Stromal cell of bone marrow (primary cell): Measurements from ENCODE around the gene HSP90B1.
A peak's percentile ranks its signal among the peaks of the same experiment; 100 is the strongest.

Experiments used
- DNase-seq: peaks from one replicate; pipeline ENCODE4 v3.0.0-alpha.2; 2012; ENCODE audit warnings: low read depth

The HSP90B1 gene

GRCh38 chr12:103929784-103930033, 501 bp upstream of the HSP90B1 start:
- DNase-seq, result no peak

- no peak for DNase-seq
These were observed 851 bp downstream of the HSP90B1 start for GRCh38 chr12:103930787-103931735.

- DNase-seq, result no peak
These were observed 3.0 kb downstream of the HSP90B1 start for GRCh38 chr12:103933237-103933636.

- DNase-seq, result no peak
These were observed 6.5 kb downstream of the HSP90B1 start for GRCh38 chr12:103936679-103937078.

- DNase-seq, result no peak
These were observed 14.8 kb downstream of the HSP90B1 start for GRCh38 chr12:103944964-103945363.

GRCh38 chr12:103947871-103948555, 17.8 kb downstream of the HSP90B1 start:
- no peak for DNase-seq

GRCh38 chr12:103948746-103949406, 18.7 kb downstream of the HSP90B1 start:
- DNase-seq, result no peak

GRCh38 chr12:103952497-103952896, 22.3 kb downstream of the HSP90B1 start:
- no peak for DNase-seq

- no peak for DNase-seq
These were observed 25.8 kb downstream of the HSP90B1 start for GRCh38 chr12:103955811-103956508.

GRCh38 chr12:103956509-103957027, 26.4 kb downstream of the HSP90B1 start:
- DNase-seq, result no peak

- DNase-seq, result no peak
These were observed 27.7 kb downstream of the HSP90B1 start for GRCh38 chr12:103957865-103958388.

- DNase-seq, result no peak
These were observed 28.4 kb downstream of the HSP90B1 start for GRCh38 chr12:103958621-103959020.

GRCh38 chr12:103960616-103961227, 30.5 kb downstream of the HSP90B1 start:
- no peak for DNase-seq

- no peak for DNase-seq
These were observed 32.3 kb downstream of the HSP90B1 start for GRCh38 chr12:103962493-103962892.

GRCh38 chr12:103964805-103965204, 34.6 kb downstream of the HSP90B1 start:
- DNase-seq, result no peak

- DNase-seq, result no peak
These were observed 35.0 kb downstream of the HSP90B1 start for GRCh38 chr12:103965255-103965589.

- DNase-seq, result peak; percentile 98
These were observed 35.6 kb downstream of the HSP90B1 start, which contains the start of gene TDG for GRCh38 chr12:103965590-103966504. Gene TDG, plus strand, starts transcription at chr12:103965872. Its CDS starts 166 bp downstream, at chr12:103966038.

GRCh38 chr12:103966736-103967135, 36.5 kb downstream of the HSP90B1 start:
- DNase-seq, result no peak

GRCh38 chr12:103969391-103969790, 39.2 kb downstream of the HSP90B1 start:
- no peak for DNase-seq

- no peak for DNase-seq
These were observed 43.7 kb downstream of the HSP90B1 start for GRCh38 chr12:103973909-103974308.
